GM20431 (cell line): ENCODE measurements around the gene MAGOH.

Experiments used
- in situ Hi-C: fragments of 300-500 bp; cut with MseI, MboI; formaldehyde crosslinking; loops from one replicate; pipeline ENCODE4 v1.15.0; 2020; ENCODE audit warnings: low sequenced_read_pairs; ENCODE audit not compliant: unreplicated experiment

MAGOH gene

DNA sequence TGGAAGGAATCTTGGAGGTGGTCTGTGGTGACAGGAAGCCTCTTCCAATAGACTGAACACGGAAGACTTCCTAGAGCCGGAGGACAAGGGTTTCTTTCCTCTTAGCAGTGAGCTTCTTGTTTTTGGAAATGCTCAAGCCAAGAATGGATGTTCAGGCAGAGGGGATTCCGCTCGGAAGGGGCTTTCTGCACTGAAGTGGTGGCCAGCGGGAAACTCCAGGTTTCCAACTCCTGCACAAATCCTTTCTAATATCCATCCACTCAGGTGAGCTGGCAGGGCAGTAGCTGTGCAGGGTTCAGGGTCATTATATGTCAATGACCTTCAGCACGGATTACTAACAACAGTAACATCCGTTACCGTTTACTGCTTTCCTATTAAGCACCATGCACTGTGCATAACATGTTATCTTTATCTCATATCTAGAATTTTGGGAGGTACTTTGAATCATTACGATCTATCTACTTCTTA is 42.3 kb downstream of the MAGOH start:
- in situ Hi-C loops: loop anchor here (25.0 kb wide), 1 partner anchor 484 kb away; no protein-coding TSS in a partner anchor

DNA sequence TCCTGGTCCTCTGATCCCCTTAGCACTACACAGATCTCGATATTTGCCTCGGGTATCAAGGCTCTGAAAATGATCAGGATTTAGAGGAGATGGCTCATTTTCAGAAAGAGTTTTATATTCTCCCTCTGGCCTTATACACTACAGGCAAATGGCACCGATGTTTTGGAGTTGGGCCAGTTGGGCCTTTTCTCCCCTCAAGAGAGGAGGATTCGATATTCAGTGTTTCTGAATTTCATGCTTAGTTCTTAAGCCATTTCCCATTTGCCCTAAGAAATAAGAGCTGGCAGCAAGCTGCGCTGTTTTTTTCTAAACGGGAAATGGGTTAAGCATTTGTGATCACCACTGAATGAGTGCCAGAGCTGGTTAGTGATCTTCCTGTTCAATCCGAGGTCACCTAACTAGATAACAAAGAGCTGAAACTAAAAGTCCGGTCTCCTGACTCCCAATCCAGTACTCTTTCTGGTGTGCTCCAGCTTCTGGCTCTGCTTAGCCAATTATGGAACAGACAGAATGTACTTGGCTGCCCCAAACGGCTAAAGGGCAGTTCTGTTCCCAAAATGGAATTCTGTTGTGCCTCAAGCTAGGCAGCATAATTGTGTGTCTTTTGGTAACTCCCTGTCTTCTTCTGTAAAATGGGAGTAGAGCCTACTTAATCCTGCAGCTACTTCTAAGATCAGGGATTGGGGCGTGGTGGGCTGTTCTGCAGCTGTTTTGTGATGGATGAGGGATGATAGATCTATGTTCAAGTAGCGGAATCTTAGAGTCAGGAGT is 42.9 kb downstream of the MAGOH start:
- in situ Hi-C loops: loop anchor here (25.0 kb wide), 1 partner anchor 483 kb away; no protein-coding TSS in a partner anchor

DNA sequence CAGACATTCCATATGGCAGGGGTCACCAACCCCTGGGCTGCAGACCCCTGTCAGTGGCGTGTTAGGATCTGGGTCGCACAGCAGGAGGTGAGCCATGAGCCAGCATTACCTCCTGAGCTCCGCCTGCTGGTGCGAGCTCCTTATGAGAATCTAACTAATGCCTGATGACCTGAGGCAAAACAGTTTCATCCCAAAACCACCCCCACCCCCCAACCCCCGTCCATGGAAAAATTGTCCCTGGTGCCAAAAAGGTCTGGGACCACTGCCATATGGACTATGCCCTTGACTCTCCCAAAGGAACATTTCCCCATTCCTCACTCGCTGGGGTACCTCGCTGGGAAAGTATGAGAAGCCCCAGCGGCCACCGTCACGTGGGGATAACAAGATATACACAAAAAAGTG is 48.1 kb downstream of the MAGOH start:
- in situ Hi-C loops: loop anchor here (25.0 kb wide), 1 partner anchor 478 kb away; no protein-coding TSS in a partner anchor

DNA sequence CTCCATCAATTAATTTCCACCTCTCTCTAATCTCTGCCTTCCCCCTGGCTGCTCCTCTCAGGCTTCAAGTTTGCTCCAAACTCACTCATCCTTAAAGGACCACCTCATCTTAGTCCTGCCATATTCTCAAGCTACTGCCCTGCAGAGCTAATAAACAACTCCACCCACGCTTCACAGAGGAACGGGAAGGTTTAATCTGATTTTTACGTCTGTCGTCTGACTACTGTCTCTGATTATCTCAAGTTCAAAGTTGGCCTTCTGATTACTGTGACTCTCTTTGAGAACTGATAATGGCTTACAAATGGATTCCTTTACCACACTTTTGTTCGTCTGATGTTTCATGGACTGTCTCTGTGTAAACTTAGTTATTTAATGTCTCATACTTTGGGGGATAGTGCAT is 49.3 kb downstream of the MAGOH start:
- in situ Hi-C loops: loop anchor here (25.0 kb wide), 1 partner anchor 477 kb away; no protein-coding TSS in a partner anchor

DNA sequence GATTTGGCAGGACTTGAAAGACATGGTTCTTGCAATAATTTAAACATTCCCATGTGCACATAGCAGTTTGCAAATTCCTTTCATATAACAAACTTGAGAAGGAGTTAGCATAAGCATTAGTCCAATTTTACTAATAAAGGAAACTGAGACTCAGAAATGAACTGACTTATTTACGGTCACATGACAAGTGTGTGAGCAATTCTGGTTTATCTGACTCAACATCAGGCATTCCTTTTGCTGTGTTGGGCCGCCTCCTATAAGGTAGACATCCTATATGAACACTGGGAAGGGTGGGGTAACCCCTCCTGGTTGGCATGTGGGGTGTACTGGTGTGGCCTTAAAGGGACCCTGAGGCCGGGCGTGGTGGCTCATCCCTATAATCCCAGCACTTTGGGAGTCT is 50.2 kb downstream of the MAGOH start:
- in situ Hi-C loops: loop anchor here (25.0 kb wide), 1 partner anchor 476 kb away; no protein-coding TSS in a partner anchor

DNA sequence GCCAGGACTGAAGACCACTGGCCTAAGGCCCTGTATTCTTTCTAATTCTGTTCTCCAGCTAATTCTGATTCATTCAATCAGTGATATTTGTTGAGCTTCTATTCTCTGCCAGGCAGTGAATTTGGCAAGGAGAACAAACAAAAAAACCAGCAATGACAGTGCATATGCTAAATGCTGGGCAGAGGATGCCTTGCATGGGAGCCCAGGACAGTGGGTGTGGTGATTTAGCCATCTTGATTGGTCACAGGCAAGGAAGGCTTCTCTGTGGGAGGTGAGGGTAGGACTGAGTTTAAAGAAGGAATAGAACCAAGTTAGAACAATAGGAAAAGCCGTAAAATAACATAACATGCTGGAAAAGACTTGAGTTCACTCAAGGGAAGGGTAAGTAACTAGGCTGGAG is 50.9 kb downstream of the MAGOH start:
- in situ Hi-C loops: loop anchor here (25.0 kb wide), 1 partner anchor 475 kb away; no protein-coding TSS in a partner anchor

DNA sequence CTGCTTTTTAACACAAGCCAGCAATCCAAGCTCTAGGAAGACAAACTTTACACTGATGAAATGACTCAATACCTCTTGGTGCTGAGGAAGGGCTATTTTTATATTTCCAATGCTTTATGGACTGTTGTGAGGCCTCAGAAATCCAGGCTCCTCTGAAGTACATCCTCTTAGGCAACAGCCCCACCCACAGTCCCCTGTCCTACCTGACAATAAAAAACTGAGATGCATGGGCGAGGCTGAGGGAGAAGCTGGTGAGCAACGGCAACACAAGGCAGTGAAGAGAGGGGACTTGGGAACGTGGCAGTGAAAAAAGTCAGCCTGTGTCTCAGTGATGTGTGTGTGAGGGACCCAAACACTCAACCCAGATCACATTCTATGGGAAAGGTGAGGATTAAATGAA is 51.8 kb downstream of the MAGOH start:
- in situ Hi-C loops: loop anchor here (25.0 kb wide), 1 partner anchor 474 kb away; no protein-coding TSS in a partner anchor

DNA sequence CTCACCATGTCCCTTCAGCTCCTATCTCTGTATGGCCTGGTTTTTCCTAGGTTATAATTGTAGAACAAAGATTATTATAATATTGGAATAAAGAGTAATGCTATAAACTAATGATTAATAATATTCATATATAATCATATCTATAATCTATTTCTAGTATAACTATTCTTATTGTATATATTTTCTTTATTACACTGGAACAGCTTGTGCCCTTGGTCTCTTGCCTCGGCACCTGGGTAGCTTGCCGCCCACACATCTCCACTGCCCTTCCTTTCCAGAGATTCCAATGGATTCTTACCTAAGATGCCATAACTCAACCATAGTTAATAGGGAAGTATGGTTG is 52.4 kb downstream of the MAGOH start:
- in situ Hi-C loops: loop anchor here (25.0 kb wide), 1 partner anchor 474 kb away; no protein-coding TSS in a partner anchor

DNA sequence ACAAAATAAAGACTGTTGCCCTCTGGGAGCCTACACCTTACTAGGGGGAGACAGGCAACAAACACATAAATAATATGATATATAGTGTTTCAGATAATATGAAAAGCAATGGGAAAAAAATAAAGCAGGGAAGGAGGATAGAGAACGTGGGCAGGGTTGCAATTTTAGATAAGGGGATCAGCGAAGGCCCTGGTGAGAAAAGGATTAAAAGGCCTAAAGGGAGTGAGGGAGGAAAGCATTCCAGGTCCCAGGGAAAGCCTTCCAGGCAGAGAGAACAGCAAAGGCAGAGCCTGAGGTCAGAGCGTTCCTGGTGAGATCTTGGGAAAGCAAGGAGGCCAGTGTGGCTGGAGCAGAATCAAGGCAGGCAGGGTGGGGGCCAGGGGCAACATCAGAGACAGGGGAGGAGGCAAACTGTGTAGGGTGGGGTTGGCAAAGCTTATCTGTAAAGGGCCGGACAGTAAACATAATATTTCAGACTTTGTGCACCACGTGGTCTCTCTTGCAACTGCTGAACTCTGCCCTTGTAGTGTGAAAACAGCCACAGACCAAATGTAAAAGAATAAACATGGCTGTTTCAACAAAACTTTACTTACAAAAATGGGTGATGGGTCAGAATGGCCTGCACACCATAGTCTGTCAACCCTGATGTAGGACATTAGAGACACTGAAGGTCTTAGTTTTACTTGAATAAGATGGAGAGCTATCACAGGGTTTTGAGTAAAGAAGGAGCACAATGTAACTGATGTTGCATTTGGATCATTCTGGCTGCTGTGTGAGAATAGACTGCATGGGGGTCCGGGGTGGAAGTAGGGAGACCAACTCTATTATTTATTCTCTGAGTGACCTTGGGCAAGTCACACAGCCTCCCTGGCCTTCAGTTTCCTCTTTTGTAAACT is 55.0 kb downstream of the MAGOH start:
- in situ Hi-C loops: loop anchor here (25.0 kb wide), 1 partner anchor 471 kb away; no protein-coding TSS in a partner anchor

DNA sequence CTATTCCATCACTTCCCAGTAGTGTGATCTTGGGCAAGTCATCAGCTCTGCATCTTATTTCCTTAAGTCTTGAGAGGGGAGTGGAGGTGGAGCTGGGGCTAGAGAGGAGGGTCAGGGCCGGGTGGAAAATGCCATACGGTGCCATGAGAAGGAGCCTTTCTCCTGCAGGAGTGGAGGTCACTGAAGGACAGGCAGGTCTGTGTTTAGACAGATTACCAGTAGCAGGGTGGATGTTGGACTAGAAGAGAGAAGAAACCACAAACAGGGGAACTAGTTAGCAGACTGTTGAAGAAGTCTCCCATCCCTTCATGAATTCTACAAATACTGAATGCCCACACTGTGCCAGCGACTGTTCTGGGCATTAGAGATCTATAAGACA is 55.6 kb downstream of the MAGOH start:
- in situ Hi-C loops: loop anchor here (25.0 kb wide), 1 partner anchor 470 kb away; no protein-coding TSS in a partner anchor

DNA sequence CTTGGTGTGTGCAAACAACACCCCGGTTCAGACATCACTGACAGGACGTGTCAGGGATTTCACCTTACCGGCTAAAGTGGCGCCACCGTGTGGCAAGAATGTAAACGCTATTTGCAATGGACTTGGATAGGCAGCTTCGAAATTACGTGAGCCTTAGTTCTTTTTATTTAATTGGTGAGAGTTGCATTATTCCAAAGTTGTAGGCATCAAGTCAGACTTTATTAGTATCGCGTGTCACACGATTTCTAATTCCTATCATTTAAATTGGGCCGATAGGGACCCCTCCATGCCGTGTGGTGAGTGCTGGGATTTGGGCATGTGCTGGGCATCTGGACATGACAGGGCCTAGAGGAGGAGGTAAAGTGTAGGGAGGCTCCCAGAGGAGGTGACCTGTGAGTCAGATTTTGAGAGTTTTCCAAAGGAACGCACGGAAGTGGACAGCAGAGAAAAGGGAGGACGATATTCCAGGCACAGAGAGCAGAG is 56.2 kb downstream of the MAGOH start:
- in situ Hi-C loops: loop anchor here (25.0 kb wide), 1 partner anchor 470 kb away; no protein-coding TSS in a partner anchor

DNA sequence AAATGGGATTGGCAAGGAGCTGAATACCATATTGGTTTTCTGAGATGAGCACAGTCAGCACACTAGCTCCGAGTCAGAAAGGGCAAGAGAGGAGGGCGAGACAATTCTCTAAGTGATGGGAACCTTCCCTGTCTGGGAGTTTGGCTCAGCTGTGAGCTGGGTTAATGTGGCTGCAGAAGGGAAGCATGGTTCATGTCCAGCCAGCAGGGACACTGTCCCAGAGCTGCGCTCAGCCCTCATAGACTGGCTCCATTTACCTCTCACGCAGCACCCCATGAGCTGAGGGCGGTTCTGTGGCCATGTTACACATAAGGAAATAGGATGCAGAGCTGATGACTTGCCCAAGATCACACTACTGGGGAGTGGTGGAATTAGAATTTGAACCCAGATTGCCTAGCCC is 57.4 kb downstream of the MAGOH start:
- in situ Hi-C loops: loop anchor here (25.0 kb wide), 1 partner anchor 469 kb away; no protein-coding TSS in a partner anchor

DNA sequence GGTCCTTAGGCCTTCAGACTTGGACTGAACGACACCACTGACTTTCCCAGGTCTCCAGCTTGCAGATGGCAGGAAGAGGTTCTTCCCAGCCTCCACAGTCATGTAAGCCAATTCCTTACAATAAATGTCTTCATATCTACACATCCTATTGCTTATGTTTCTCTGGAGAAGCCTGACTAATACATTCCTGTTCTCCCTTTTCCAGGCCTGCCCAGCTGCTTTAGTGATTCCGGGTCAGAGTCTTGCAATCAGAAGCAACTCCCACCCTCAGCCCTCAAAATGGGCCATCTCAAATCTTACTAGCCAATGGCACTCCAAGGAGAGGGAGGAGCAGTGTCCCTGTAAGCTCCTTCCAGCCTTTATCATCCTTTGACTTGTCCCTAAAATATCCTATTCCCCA is 58.1 kb downstream of the MAGOH start:
- in situ Hi-C loops: loop anchor here (25.0 kb wide), 1 partner anchor 468 kb away; no protein-coding TSS in a partner anchor
